Uterus (tissue), 2 donors: Measurements from ENCODE around the gene ZNF563.

Experiments
- POLR2A ChIP-seq, 2 donors: fragments of 450-650 bp; IDR thresholded peaks; one replicate each; pipeline ENCODE4 v1.6.1; 2016; ENCODE audit warnings: antibody characterized with exemption in 2 of 2, mild to moderate bottlenecking in 1 of 2, moderate library complexity in 1 of 2
- TF ChIP-seq, protein P1 (sequence below), 4 experiments: fragments of 200-600 bp in 2 of 4; fragments of 450-650 bp in 2 of 4; sonication (generic) in 2 of 4; IDR thresholded peaks; one replicate each; pipeline ENCODE4 v1.5.1; 2016 to 2019; ENCODE audit warnings: antibody characterized with exemption in 4 of 4, mild to moderate bottlenecking in 2 of 4, moderate library complexity in 1 of 4

DNA sequence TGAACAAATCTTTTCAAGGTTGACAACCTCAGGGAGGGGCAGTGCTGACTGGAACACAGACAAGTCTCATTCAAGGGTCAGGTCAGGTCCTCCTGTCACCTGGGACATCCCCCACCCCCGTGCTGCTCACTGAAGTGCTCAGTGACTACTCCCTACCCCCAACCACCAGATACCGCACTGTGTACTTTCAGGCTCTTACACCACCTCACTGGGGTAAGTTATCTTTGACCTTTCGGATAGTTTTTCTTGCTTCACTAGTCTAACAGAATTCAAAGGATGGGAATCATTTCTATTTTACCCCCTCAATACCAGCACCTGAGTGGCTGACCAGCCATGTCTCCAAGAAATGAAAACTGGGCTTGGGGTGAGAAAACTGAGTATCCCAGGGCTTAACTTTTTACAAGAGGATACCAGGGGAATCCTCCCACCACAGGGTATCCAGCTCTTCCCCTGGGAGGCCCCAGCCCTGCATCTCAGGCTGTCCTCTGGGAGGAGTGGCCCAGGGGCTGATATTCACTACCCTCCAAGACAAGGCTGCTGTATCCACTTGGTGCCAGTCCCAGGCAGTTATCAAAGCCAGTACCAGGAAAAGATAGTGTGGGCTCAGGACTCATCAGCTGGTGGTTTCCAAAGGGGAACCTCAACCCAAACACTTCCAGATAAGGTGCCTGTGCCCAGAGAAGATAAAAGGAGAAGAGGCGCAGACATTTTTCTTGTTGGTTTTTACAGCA lies 2.1 kb downstream of the ZNF563 start:
- TF ChIP-seq, protein P1, sequence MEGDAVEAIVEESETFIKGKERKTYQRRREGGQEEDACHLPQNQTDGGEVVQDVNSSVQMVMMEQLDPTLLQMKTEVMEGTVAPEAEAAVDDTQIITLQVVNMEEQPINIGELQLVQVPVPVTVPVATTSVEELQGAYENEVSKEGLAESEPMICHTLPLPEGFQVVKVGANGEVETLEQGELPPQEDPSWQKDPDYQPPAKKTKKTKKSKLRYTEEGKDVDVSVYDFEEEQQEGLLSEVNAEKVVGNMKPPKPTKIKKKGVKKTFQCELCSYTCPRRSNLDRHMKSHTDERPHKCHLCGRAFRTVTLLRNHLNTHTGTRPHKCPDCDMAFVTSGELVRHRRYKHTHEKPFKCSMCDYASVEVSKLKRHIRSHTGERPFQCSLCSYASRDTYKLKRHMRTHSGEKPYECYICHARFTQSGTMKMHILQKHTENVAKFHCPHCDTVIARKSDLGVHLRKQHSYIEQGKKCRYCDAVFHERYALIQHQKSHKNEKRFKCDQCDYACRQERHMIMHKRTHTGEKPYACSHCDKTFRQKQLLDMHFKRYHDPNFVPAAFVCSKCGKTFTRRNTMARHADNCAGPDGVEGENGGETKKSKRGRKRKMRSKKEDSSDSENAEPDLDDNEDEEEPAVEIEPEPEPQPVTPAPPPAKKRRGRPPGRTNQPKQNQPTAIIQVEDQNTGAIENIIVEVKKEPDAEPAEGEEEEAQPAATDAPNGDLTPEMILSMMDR (IDR thresholded peaks at IDR 0.05), result no peak
- no peak for TF ChIP-seq POLR2A (IDR thresholded peaks at IDR 0.05)
